ENCODE data around the gene GALNT2.

DNA sequence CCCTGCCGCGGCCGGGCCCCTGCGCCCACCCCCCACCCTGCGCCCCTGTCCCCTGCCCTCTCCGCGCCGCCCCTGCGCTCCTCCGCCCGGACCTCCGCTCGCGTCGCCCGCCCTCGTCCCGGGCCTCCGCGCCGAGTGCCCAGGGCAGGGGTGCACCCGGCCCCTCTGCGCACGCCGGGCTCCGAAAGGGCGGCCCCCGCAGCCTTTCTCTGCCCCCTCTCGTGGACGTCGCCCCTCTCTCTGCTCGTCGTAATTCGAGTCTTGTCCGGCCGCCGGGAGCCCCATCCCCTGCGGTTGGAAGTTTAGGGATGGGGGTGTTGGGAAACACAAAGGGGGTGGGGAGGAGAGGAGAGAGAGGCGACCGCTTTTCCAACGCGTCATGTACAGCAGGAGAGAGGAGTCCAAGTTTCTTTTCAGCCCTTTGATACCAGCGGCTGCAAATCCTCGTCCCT is 407 bp downstream of the GALNT2 start:
- TF ChIP-seq HBP1 (CRISPR knock-in tag; IDR thresholded peaks at IDR 0.05; ENCODE audit: low read depth) (no peak), ZNF644 (CRISPR knock-in tag; IDR thresholded peaks at IDR 0.05; ENCODE audit: low read depth) (no peak), CTCF (CRISPR knock-in tag; IDR thresholded peaks at IDR 0.05) (no peak), FOXK2 (IDR thresholded peaks at IDR 0.05) (no peak), POLR2A (IDR thresholded peaks at IDR 0.05; ENCODE audit: insufficient read depth in 1 of 2, low read depth in 2 of 2, low read length in 2 of 2) (no peak), PCBP1 (IDR thresholded peaks at IDR 0.05; ENCODE audit: borderline replicate concordance, low read depth, low read length) (no peak), MXI1 (IDR thresholded peaks at IDR 0.05; ENCODE audit: borderline replicate concordance, low read depth, low read length) (no peak), MTF1 (CRISPR knock-in tag; IDR thresholded peaks at IDR 0.05) (no peak), EP300 (IDR thresholded peaks at IDR 0.05; ENCODE audit: low read depth in 2 of 2, low read length in 2 of 2) (no peak), EP300 (CRISPR knock-in tag; IDR thresholded peaks at IDR 0.05; ENCODE audit: borderline replicate concordance) (no peak), ZSCAN29 (CRISPR knock-in tag; conservative IDR thresholded peaks at IDR 0.05) (0 out of 2 replicates have a peak, but pooled peaks have one; percentile 8)

Data from HepG2 (cell line).